H1 (cell line): ENCODE measurements around the gene COL4A1. TPM values are rescaled to one million over a fixed set of nuclear protein-coding genes. Genes with fewer than 3 reads are reported as not detected.

ENCODE experiments used
- CTCF ChIA-PET: fragments of 300-600 bp; sonication (Branson Sonifier 250); formaldehyde crosslinking; loops from one replicate; lab custom pipeline; 2021; ENCODE audit not compliant: partially characterized antibody; lab: Charles Lee
- POLR2A ChIA-PET: fragments of 300-600 bp; sonication (Branson Sonifier 250); formaldehyde crosslinking; loops from one replicate; lab custom pipeline; 2021; ENCODE audit warnings: inconsistent platforms; ENCODE audit not compliant: partially characterized antibody; lab: Charles Lee
- DNase-seq, 2 experiments: peaks; one replicate each; pipeline versions ENCODE4 v3.0.0 to v3.0.0-alpha.2; 2010 to 2022; ENCODE audit warnings: low spot score in 2 of 2, low read depth in 1 of 2, mixed read lengths in 1 of 2
- FAIRE-seq: peaks from 2 replicates; lab custom pipeline; 2011; peaks lifted over from hg19 to GRCh38; lab: Jason Lieb, UNC
- H2AFZ ChIP-seq: 2 replicates; pipeline ENCODE4 v1.8.1; 2012; ENCODE audit warnings: low read length, inconsistent platforms
- H2AK5ac ChIP-seq: 2 replicates; pipeline ENCODE4 v1.6.1; 2013; ENCODE audit warnings: low read depth, low read length
- H2BK120ac ChIP-seq: replicated peaks from 2 replicates; pipeline ENCODE3; 2013; ENCODE audit warnings: low read depth, low read length, inconsistent platforms
- H2BK12ac ChIP-seq: 2 replicates; pipeline ENCODE4 v1.6.1; 2013; ENCODE audit warnings: low read depth, low read length
- H2BK15ac ChIP-seq: 2 replicates; pipeline ENCODE4 v1.6.1; 2013; ENCODE audit warnings: low read length
- H2BK20ac ChIP-seq: 2 replicates; pipeline ENCODE4 v1.6.1; 2013; ENCODE audit warnings: low read length
- H2BK5ac ChIP-seq: 2 replicates; pipeline ENCODE4 v1.6.1; 2013; ENCODE audit warnings: low read depth, low read length
- H3K14ac ChIP-seq: 2 replicates; pipeline ENCODE4 v1.6.1; 2013; ENCODE audit warnings: inconsistent platforms; ENCODE audit not compliant: insufficient read length
- H3K18ac ChIP-seq: 2 replicates; pipeline ENCODE4 v1.6.1; 2013; ENCODE audit warnings: low read length; ENCODE audit errors: extremely low read depth
- H3K23ac ChIP-seq: 2 replicates; pipeline ENCODE4 v1.6.1; 2013; ENCODE audit warnings: inconsistent platforms; ENCODE audit not compliant: insufficient read length
- H3K23me2 ChIP-seq: 2 replicates; pipeline ENCODE4 v1.6.1; 2013; ENCODE audit warnings: low read depth, low read length
- H3K27ac ChIP-seq: 2 replicates; pipeline ENCODE4 v1.6.1; 2011; ENCODE audit warnings: low read depth, low read length, inconsistent platforms
- H3K27me3 ChIP-seq, 4 experiments: replicated peaks in 1 of 4; 1 replicate in 1 of 4; 2 replicates in 3 of 4; pipeline versions ENCODE4 v1.6.1 to v1.8.1; 2011 to 2013; ENCODE audit warnings: low read length in 3 of 4, mild to moderate bottlenecking in 3 of 4, inconsistent platforms in 2 of 4, mixed read lengths in 2 of 4, moderate library complexity in 1 of 4; ENCODE audit not compliant: control insufficient read depth in 3 of 4, insufficient read depth in 3 of 4; ENCODE audit errors: extremely low read depth in 1 of 4
- H3K36me3 ChIP-seq, 4 experiments: 2 replicates each; pipeline versions ENCODE4 v1.6.1 to v1.8.1; 2011 to 2013; ENCODE audit warnings: mild to moderate bottlenecking in 4 of 4, low read length in 3 of 4, moderate library complexity in 2 of 4, control low read depth in 1 of 4, inconsistent platforms in 1 of 4; ENCODE audit not compliant: insufficient read depth in 4 of 4, control insufficient read depth in 2 of 4
- H3K4ac ChIP-seq: replicated peaks from 2 replicates; pipeline ENCODE3; 2013; ENCODE audit warnings: low read length, low read depth, mixed read lengths, inconsistent platforms; ENCODE audit not compliant: insufficient read length
- H3K4me1 ChIP-seq, 4 experiments: replicated peaks in 1 of 4; 1 replicate in 1 of 4; 2 replicates in 3 of 4; pipeline versions ENCODE4 v1.6.1 to v1.8.1; 2011 to 2013; ENCODE audit warnings: low read length in 3 of 4, inconsistent platforms in 2 of 4, mixed read lengths in 1 of 4; ENCODE audit not compliant: insufficient read depth in 4 of 4, control insufficient read depth in 3 of 4
- H3K4me2 ChIP-seq, 2 experiments: 2 replicates each; pipeline versions ENCODE4 v1.6.1 to v1.8.1; 2011 to 2013; ENCODE audit warnings: low read depth in 2 of 2, low read length in 2 of 2, control low read depth in 1 of 2, inconsistent platforms in 1 of 2, mild to moderate bottlenecking in 1 of 2; ENCODE audit not compliant: insufficient read depth in 1 of 2
- H3K4me3 ChIP-seq, 4 experiments: fragments of 200-600, 300-600 bp in 1 of 4; sonication (generic), shearing (Covaris generic), sonication (Bioruptor Twin) in 1 of 4; 2 replicates each; pipeline versions ENCODE4 v1.5.1 to v1.8.1; 2011 to 2016; ENCODE audit warnings: low read length in 4 of 4, low read depth in 3 of 4, control low read depth in 2 of 4, inconsistent platforms in 2 of 4, mild to moderate bottlenecking in 2 of 4, mixed read lengths in 1 of 4, moderate library complexity in 1 of 4; ENCODE audit not compliant: insufficient read depth in 2 of 4; ENCODE audit errors: extremely low read depth in 1 of 4
- H3K56ac ChIP-seq: replicated peaks from 2 replicates; pipeline ENCODE3; 2013; ENCODE audit warnings: low read depth, mild to moderate bottlenecking, mixed read lengths, low read length, inconsistent platforms; ENCODE audit not compliant: insufficient read length
- H3K79me1 ChIP-seq: 2 replicates; pipeline ENCODE4 v1.6.1; 2013; ENCODE audit warnings: low read depth, low read length, control low read depth
- H3K79me2 ChIP-seq, 2 experiments: 2 replicates each; pipeline versions ENCODE4 v1.6.1 to v1.8.1; 2012 to 2013; ENCODE audit warnings: low read length in 2 of 2, mild to moderate bottlenecking in 2 of 2, inconsistent platforms in 1 of 2; ENCODE audit not compliant: insufficient read depth in 2 of 2, control insufficient read depth in 1 of 2
- H3K9ac ChIP-seq, 4 experiments: replicated peaks in 1 of 4; 1 replicate in 1 of 4; 2 replicates in 3 of 4; pipeline versions ENCODE4 v1.6.1 to v1.8.1; 2011 to 2013; ENCODE audit warnings: low read depth in 3 of 4, low read length in 3 of 4, control low read depth in 2 of 4, mild to moderate bottlenecking in 2 of 4, moderate library complexity in 2 of 4, inconsistent platforms in 1 of 4; ENCODE audit errors: extremely low read depth in 1 of 4
- H3K9me3 ChIP-seq, 2 experiments: 2 replicates each; pipeline versions ENCODE4 v1.6.1 to v1.8.1; 2012 to 2013; ENCODE audit warnings: mild to moderate bottlenecking in 2 of 2, moderate library complexity in 2 of 2, control low read depth in 1 of 2, inconsistent platforms in 1 of 2, low read depth in 1 of 2, low read length in 1 of 2, mixed read lengths in 1 of 2; ENCODE audit not compliant: insufficient read depth in 2 of 2
- H4K20me1 ChIP-seq, 2 experiments: replicated peaks in 1 of 2; 2 replicates each; pipeline versions ENCODE3 to v1.8.1; 2011 to 2013; ENCODE audit warnings: inconsistent platforms in 2 of 2, low read length in 2 of 2, mild to moderate bottlenecking in 1 of 2; ENCODE audit not compliant: insufficient read depth in 2 of 2, control insufficient read depth in 1 of 2
- H4K5ac ChIP-seq: 2 replicates; pipeline ENCODE4 v1.6.1; 2013; ENCODE audit warnings: low read length, low read depth, mixed read lengths, inconsistent platforms; ENCODE audit not compliant: insufficient read length
- H4K8ac ChIP-seq: 2 replicates; pipeline ENCODE4 v1.8.0; 2013; ENCODE audit warnings: mild to moderate bottlenecking, moderate library complexity, low read length, inconsistent platforms; ENCODE audit not compliant: insufficient read depth; ENCODE audit errors: extremely low read depth
- H4K91ac ChIP-seq: replicated peaks from 2 replicates; pipeline ENCODE3; 2013; ENCODE audit warnings: low read length, mixed read lengths, inconsistent platforms; ENCODE audit not compliant: insufficient read length
- ATF3 ChIP-seq: IDR thresholded peaks from 2 replicates; pipeline ENCODE4 v1.6.1; 2011; ENCODE audit warnings: low read depth, mild to moderate bottlenecking, low read length; ENCODE audit not compliant: insufficient read depth
- EZH2 ChIP-seq: fragments of 200-600 bp; sonication (generic); IDR thresholded peaks from 2 replicates; pipeline ENCODE4 v1.7.1; 2012; ENCODE audit warnings: low read depth, mild to moderate bottlenecking, moderate library complexity, low read length, inconsistent platforms; ENCODE audit not compliant: severe bottlenecking
- KDM4A ChIP-seq: IDR thresholded peaks from one replicate; pipeline ENCODE4 v1.7.1; 2012; ENCODE audit warnings: low read depth, mild to moderate bottlenecking, moderate library complexity, low read length, inconsistent platforms; ENCODE audit not compliant: severe bottlenecking
- KDM5A ChIP-seq: fragments of 200-600 bp; IDR thresholded peaks from 2 replicates; pipeline ENCODE4 v1.7.1; 2012; ENCODE audit warnings: mild to moderate bottlenecking, low read length, inconsistent platforms, mixed read lengths
- MAFK ChIP-seq: IDR thresholded peaks from 2 replicates; pipeline ENCODE4 v1.6.1; 2012; ENCODE audit warnings: low read depth, mild to moderate bottlenecking, improper control_type of control experiment, low read length
- RBBP5 ChIP-seq: IDR thresholded peaks from 2 replicates; pipeline ENCODE4 v1.7.1; 2012; ENCODE audit warnings: low read depth, mild to moderate bottlenecking, inconsistent platforms, low read length, moderate library complexity, borderline replicate concordance
- SIN3A ChIP-seq, 2 experiments: IDR thresholded peaks in 1 of 2; conservative IDR thresholded peaks in 1 of 2; 2 replicates each; pipeline ENCODE4 v1.6.1; 2011 to 2012; ENCODE audit warnings: low read length in 2 of 2, improper control_type of control experiment in 1 of 2, low read depth in 1 of 2, mild to moderate bottlenecking in 1 of 2
- SIRT6 ChIP-seq: IDR thresholded peaks from one replicate; pipeline ENCODE4 v1.7.1; 2012; ENCODE audit warnings: low read length, inconsistent platforms
- SP1 ChIP-seq: IDR thresholded peaks from 2 replicates; pipeline ENCODE4 v1.6.1; 2011; ENCODE audit warnings: low read depth, low read length
- WGBS, 2 experiments: shearing (Covaris generic) in 1 of 2; methylation state at CpG; one replicate each; pipeline versions ENCODE4 v1.1.6 to v1.1.7; 2013 to 2015; ENCODE audit warnings: low lambda C conversion rate in 2 of 2, mixed read lengths in 2 of 2, inconsistent platforms in 1 of 2, low coverage in 1 of 2, missing lambda C conversion rate in 1 of 2; ENCODE audit not compliant: insufficient replicate concordance in 2 of 2, insufficient coverage in 1 of 2, insufficient read length in 1 of 2; ENCODE audit errors: extremely low coverage in 1 of 2, missing lambda C conversion rate in 1 of 2; 5-methylcytosine and 5-hydroxymethylcytosine counted together
- polyA plus RNA-seq, 7 experiments: library from polyadenylated mRNA; depleted of rRNA in 3 of 7; stranded (reverse) in 5 of 7; unstranded in 2 of 7; fragments of >200 nt in 5 of 7; fragments of 200-250 nt in 2 of 7; gene quantifications; 1 replicate in 5 of 7; 2 replicates in 1 of 7; 4 replicates in 1 of 7; pipeline versions ENCODE4 v1.2.1 to v1.2.3, GENCODE V29; 2011 to 2013; ENCODE audit warnings: missing spikeins in 2 of 7, mixed read lengths in 2 of 7
- total RNA-seq: library from RNA; stranded (reverse); fragmentation: NEBNext Ultra II Directional; extraction: Animal tissue kit (Norgen Biotek cat#: 25700); gene quantifications from 2 replicates; pipeline ENCODE4 v1.2.1, GENCODE V29; 2021
- TF ChIP-seq, protein P1 (sequence below): IDR thresholded peaks from 2 replicates; pipeline ENCODE4 v1.6.1; 2012; ENCODE audit warnings: inconsistent platforms

Gene COL4A1
- total and polyA plus RNA-seq, 2 of the 8 experiments (the other 6 are each of a cell fraction or from before 2014, with no cell fraction given): 30.7 to 82.0 TPM

- Histone ChIP-seq H3K27me3 (no peaks in the 10 kb centered on the region), H4K8ac (0 out of 2 replicates have a peak overlapping the region, but pooled peaks have one; percentile 41), H4K20me1 (peaks cover 0 to 2% of the 10 kb centered on the region in 2 experiments), H3K4ac (no peak overlapping the region), H2BK120ac (no peak overlapping the region), H2BK15ac (no peak overlapping the region), H3K23me2 (no peaks in the 10 kb centered on the region), H3K18ac (no peak overlapping the region), H3K56ac (no peak overlapping the region), H3K27ac (no peak overlapping the region), H3K9me3 (no peaks in the 10 kb centered on the region), H3K23ac (no peak overlapping the region), H4K5ac (no peak overlapping the region), H3K14ac (no peak overlapping the region), H4K91ac (no peak overlapping the region), H3K4me1 (peaks cover 0 to 2% (median 0%) of the 10 kb centered on the region in 4 experiments; a peak in 2 of 7 replicates), H3K4me3 (no peak overlapping the region), H3K36me3 (no peaks in the 10 kb centered on the region; a peak in 1 of 8 replicates), H2AK5ac (no peak overlapping the region), H3K79me2 (no peaks in the 10 kb centered on the region), H3K4me2 (no peak overlapping the region), H2BK12ac (no peak overlapping the region), H2BK20ac (no peak overlapping the region), H2AFZ (no peak overlapping the region), H2BK5ac (no peak overlapping the region), H3K79me1 (peaks cover 6% of the 10 kb centered on the region; the same call in 1 of the 2 replicates), H3K9ac (no peak overlapping the region)
- ChIA-PET POLR2A (no interaction called here), CTCF (interaction anchor here (0.6 to 3.4 kb wide), 2 partner anchors 10 to 79 kb away, joined by 3 to 17 read pairs; no protein-coding TSS in a partner anchor)
- DNase-seq: no peak
- WGBS, 2 experiments: 89% methylated on average over 2 of the region's 2 CpGs; no CpG with 5 or more reads in 1 of the 2 experiments
- FAIRE-seq: no peak
- TF ChIP-seq RBBP5 (no peak), ATF3 (no peak), EZH2 (no peak), SIRT6 (no peak), SP1 (no peak), SIN3A (conservative IDR thresholded peaks at IDR 0.05 in 1 of 2, IDR thresholded peaks at IDR 0.05 in 1 of 2; ENCODE audit: low read depth in 1 of 2, low read length in 2 of 2) (no peak), MAFK (no peak), KDM5A (no peak), KDM4A (no peak)
- TF ChIP-seq, protein P1, sequence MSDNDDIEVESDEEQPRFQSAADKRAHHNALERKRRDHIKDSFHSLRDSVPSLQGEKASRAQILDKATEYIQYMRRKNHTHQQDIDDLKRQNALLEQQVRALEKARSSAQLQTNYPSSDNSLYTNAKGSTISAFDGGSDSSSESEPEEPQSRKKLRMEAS: no peak
These were observed 25.8 kb upstream of the COL4A1 start for GRCh38 chr13:110332750-110333149.
